Endothelial cell of umbilical vein (primary cell): ENCODE data around the gene COPS7A. TPM values are rescaled to one million over a fixed set of nuclear protein-coding genes. Genes with fewer than 3 reads are reported as not detected.

Experiments used
- BruUV-seq: library from RNA; stranded (reverse); fragments of 400-500 nt; replicated peaks from 2 replicates; lab custom pipeline; 2021; lab: Mats Ljungman, UMichigan
- CTCF ChIA-PET: fragments of 300-600, 350-600 bp; sonication (Branson Sonifier 250); formaldehyde crosslinking; loops from one replicate; lab custom pipeline; 2021; ENCODE audit warnings: antibody characterized with exemption, inconsistent platforms; lab: Charles Lee
- POLR2A ChIA-PET: fragments of 300-600, 350-600 bp; sonication (Branson Sonifier 250); formaldehyde crosslinking; loops from one replicate; lab custom pipeline; 2021; ENCODE audit warnings: antibody characterized with exemption, inconsistent platforms; lab: Charles Lee
- DNase-seq: peaks from one replicate; pipeline ENCODE4 v3.0.0-alpha.2; 2011; ENCODE audit warnings: low read depth, low spot score
- FAIRE-seq: peaks from 2 replicates; lab custom pipeline; 2011; peaks lifted over from hg19 to GRCh38; lab: Jason Lieb, UNC
- H2AFZ ChIP-seq: 2 replicates; pipeline ENCODE4 v1.6.0; 2012; ENCODE audit warnings: low read depth, low read length, control low read depth, inconsistent platforms
- H3K27ac ChIP-seq: 2 replicates; pipeline ENCODE4 v1.5.1; 2011; ENCODE audit warnings: low read depth, mild to moderate bottlenecking, control low read depth, low read length, moderate library complexity; ENCODE audit not compliant: insufficient read depth
- H3K27me3 ChIP-seq, 2 experiments: 2 replicates each; pipeline versions ENCODE4 v1.6.0 to v1.6.1; 2011; ENCODE audit warnings: low read length in 2 of 2, mixed read lengths in 1 of 2; ENCODE audit not compliant: control insufficient read depth in 2 of 2, insufficient read depth in 2 of 2
- H3K36me3 ChIP-seq, 2 experiments: 2 replicates in 1 of 2; 3 replicates in 1 of 2; pipeline ENCODE4 v1.5.1; 2011; ENCODE audit warnings: low read length in 2 of 2, mild to moderate bottlenecking in 1 of 2, moderate library complexity in 1 of 2; ENCODE audit not compliant: control insufficient read depth in 2 of 2, insufficient read depth in 2 of 2; ENCODE audit errors: extremely low read depth in 1 of 2
- H3K4me1 ChIP-seq: 3 replicates; pipeline ENCODE4 v1.5.1; 2011; ENCODE audit warnings: mild to moderate bottlenecking, low read length; ENCODE audit not compliant: control insufficient read depth, insufficient read depth; ENCODE audit errors: extremely low read depth
- H3K4me2 ChIP-seq: 2 replicates; pipeline ENCODE4 v1.6.1; 2011; ENCODE audit warnings: low read length, control low read depth, mixed read lengths; ENCODE audit not compliant: insufficient read depth
- H3K4me3 ChIP-seq, 3 experiments: fragments of 200-600 bp in 1 of 3; sonication (generic), shearing (Covaris generic) in 1 of 3; replicated peaks in 1 of 3; 2 replicates each; pipeline ENCODE4 v1.5.1; 2011 to 2016; ENCODE audit warnings: control low read depth in 3 of 3, low read length in 3 of 3, mild to moderate bottlenecking in 2 of 3, inconsistent platforms in 1 of 3, low read depth in 1 of 3, moderate library complexity in 1 of 3; ENCODE audit not compliant: insufficient read depth in 1 of 3
- H3K79me2 ChIP-seq: 2 replicates; pipeline ENCODE4 v1.6.0; 2012; ENCODE audit warnings: low read length, inconsistent platforms; ENCODE audit not compliant: control insufficient read depth, insufficient read depth
- H3K9ac ChIP-seq: replicated peaks from 2 replicates; pipeline ENCODE3; 2011; ENCODE audit warnings: low read length, control low read depth; ENCODE audit not compliant: insufficient read depth; ENCODE audit errors: extremely low read depth
- H3K9me1 ChIP-seq: replicated peaks from 3 replicates; pipeline ENCODE4 v1.6.0; 2011; ENCODE audit warnings: mild to moderate bottlenecking, low read length; ENCODE audit not compliant: control insufficient read depth, insufficient read depth; ENCODE audit errors: extremely low read depth
- H3K9me3 ChIP-seq: replicated peaks from 2 replicates; pipeline ENCODE4 v1.5.1; 2012; ENCODE audit warnings: low read length, inconsistent platforms; ENCODE audit not compliant: control insufficient read depth, insufficient read depth
- H4K20me1 ChIP-seq: replicated peaks from 2 replicates; pipeline ENCODE3; 2011; ENCODE audit warnings: mild to moderate bottlenecking, low read length; ENCODE audit not compliant: control insufficient read depth, insufficient read depth; ENCODE audit errors: extremely low read depth
- CTCF ChIP-seq, 2 donors: IDR thresholded peaks; 1 replicate in 1 of 2; 2 replicates in 1 of 2; pipeline ENCODE4 v1.5.1; 2011; ENCODE audit warnings: low read length in 2 of 2, mild to moderate bottlenecking in 2 of 2, moderate library complexity in 2 of 2, control low read depth in 1 of 2, inconsistent platforms in 1 of 2, low read depth in 1 of 2; ENCODE audit not compliant: insufficient read depth in 1 of 2; ENCODE audit errors: extremely low read depth in 1 of 2
- EZH2 ChIP-seq: IDR thresholded peaks from 2 replicates; pipeline ENCODE4 v1.6.1; 2012; ENCODE audit warnings: borderline replicate concordance, low read depth, mild to moderate bottlenecking, moderate library complexity, low read length, inconsistent platforms; ENCODE audit not compliant: severe bottlenecking
- FOS ChIP-seq: IDR thresholded peaks from 2 replicates; pipeline ENCODE4 v1.6.1; 2011; ENCODE audit warnings: mild to moderate bottlenecking, low read length, moderate library complexity, borderline replicate concordance; ENCODE audit not compliant: insufficient read depth
- GATA2 ChIP-seq: IDR thresholded peaks from 2 replicates; pipeline ENCODE4 v1.7.0; 2011; ENCODE audit warnings: low read depth, mild to moderate bottlenecking, moderate library complexity, mixed read lengths, low read length; ENCODE audit not compliant: insufficient read length, insufficient read depth
- JUN ChIP-seq: IDR thresholded peaks from 2 replicates; pipeline ENCODE4 v1.6.1; 2011; ENCODE audit warnings: borderline replicate concordance, low read depth; ENCODE audit not compliant: insufficient read length, insufficient read depth
- MAX ChIP-seq: IDR thresholded peaks from 2 replicates; pipeline ENCODE4 v1.6.1; 2011; ENCODE audit not compliant: insufficient read depth, insufficient read length
- MYC ChIP-seq: IDR thresholded peaks from one replicate; pipeline ENCODE4 v1.6.1; 2011; ENCODE audit warnings: mild to moderate bottlenecking, low read depth, low read length
- POLR2A ChIP-seq: IDR thresholded peaks from 2 replicates; pipeline ENCODE4 v1.6.1; 2012; ENCODE audit warnings: low read depth, mild to moderate bottlenecking, control low read depth, low read length
- POLR2AphosphoS5 ChIP-seq: IDR thresholded peaks from 2 replicates; pipeline ENCODE4 v1.6.1; 2012; ENCODE audit warnings: low read depth, mild to moderate bottlenecking, control low read depth, low read length, moderate library complexity; ENCODE audit not compliant: insufficient read depth
- dilution Hi-C: fragments of 300-500 bp; cut with MboI; formaldehyde crosslinking; loops from one replicate; pipeline ENCODE4 v1.15.0; 2019; ENCODE audit warnings: low sequenced_read_pairs; ENCODE audit not compliant: extremely low pct_ligation_motif_present
- intact Hi-C: fragments of 100-400 bp; cut with micrococcal nuclease; formaldehyde crosslinking; loops from one replicate; pipeline ENCODE4 v1.10.0; 2022
- polyA plus RNA-seq, 4 experiments: library from polyadenylated mRNA; depleted of rRNA in 3 of 4; stranded (reverse) in 3 of 4; unstranded in 1 of 4; fragments of >200 nt; gene quantifications; 2 replicates each; pipeline versions ENCODE4 v1.2.1 to v1.2.3, GENCODE V29; 2011 to 2012; ENCODE audit warnings: missing spikeins in 1 of 4
- total RNA-seq: library from RNA; stranded (reverse); gene quantifications from 2 replicates; pipeline ENCODE4 v1.2.3, GENCODE V29; 2021

Gene COPS7A
- total and polyA plus RNA-seq, 2 donors (not counting 3 experiments of a cell fraction or from before 2014, with no cell fraction given) = 41.1 to 104 TPM

GRCh38 chr12:6696690-6697583 lies 26.9 kb upstream of the COPS7A start:
- CTCF ChIA-PET = interaction anchor here (0.8 to 4.8 kb wide), 6 partner anchors 10 to 145 kb away, joined by 3 to 63 read pairs (median 4); no protein-coding TSS in a partner anchor
- Histone ChIP-seq H3K36me3 (no peaks in the 10 kb centered on the region), H2AFZ (no peak overlapping the region), H3K9me1 (no peaks in the 10 kb centered on the region), H3K27ac (no peak overlapping the region), H3K9me3 (no peaks in the 10 kb centered on the region), H4K20me1 (no peaks in the 10 kb centered on the region), H3K27me3 (peaks cover 26 to 37% of the 10 kb centered on the region in 2 experiments), H3K4me3 (no peak overlapping the region), H3K4me1 (peaks cover 4% of the 10 kb centered on the region), H3K4me2 (no peak overlapping the region), H3K9ac (no peak overlapping the region), H3K79me2 (no peaks in the 10 kb centered on the region)
- DNase-seq = no peak
- POLR2A ChIA-PET = no interaction called here
- no peak for TF ChIP-seq EZH2
- TF ChIP-seq MAX = no peak
- no peak for TF ChIP-seq GATA2
- no peak for TF ChIP-seq CTCF (IDR thresholded peaks at IDR 0.05; ENCODE audit: extremely low read depth in 1 of 2, insufficient read depth in 1 of 2, low read depth in 1 of 2, low read length in 2 of 2)
- no peak for TF ChIP-seq MYC
- TF ChIP-seq POLR2A = no peak
- TF ChIP-seq JUN = no peak
- no peak for TF ChIP-seq FOS
- no peak for TF ChIP-seq POLR2AphosphoS5
- FAIRE-seq = no peak
- intact Hi-C loops (loop anchor here (5.0 kb wide), 1 partner anchor 145 kb away; no protein-coding TSS in a partner anchor), dilution Hi-C loops (no loop called here)
- no TSS peak for BruUV-seq
